Measurements from ENCODE around the gene POU1F1. TPM values are rescaled to one million over a fixed set of nuclear protein-coding genes. Genes with fewer than 3 reads are reported as not detected.
"Not testable (repeated sequence)": the region's sequence is repeated elsewhere in the genome, so short reads cannot be mapped to it uniquely, and the experiment has no call there.

Gene POU1F1, protein sequence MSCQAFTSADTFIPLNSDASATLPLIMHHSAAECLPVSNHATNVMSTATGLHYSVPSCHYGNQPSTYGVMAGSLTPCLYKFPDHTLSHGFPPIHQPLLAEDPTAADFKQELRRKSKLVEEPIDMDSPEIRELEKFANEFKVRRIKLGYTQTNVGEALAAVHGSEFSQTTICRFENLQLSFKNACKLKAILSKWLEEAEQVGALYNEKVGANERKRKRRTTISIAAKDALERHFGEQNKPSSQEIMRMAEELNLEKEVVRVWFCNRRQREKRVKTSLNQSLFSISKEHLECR
- total RNA-seq = not detected in 2 replicates

DNA sequence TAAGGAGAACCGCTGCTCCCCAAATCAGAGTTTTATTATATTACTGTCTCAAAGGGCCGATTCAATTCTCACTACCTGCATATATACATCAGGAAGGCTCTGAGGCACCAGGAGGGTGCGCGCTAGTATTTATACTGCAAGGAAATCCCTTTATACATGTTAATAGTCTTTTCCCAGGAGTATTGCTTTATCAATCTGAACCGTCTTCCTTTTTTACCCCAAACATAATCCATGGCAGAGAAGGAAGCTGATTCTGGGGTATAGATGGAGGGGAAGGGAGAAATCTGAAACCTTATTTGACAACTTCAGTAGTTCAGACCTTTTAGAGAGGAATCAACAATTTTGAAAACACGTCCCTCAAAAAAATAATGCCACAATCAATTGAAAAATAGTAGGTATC is at the start of gene POU1F1:
TSS of gene POU1F1 (minus strand) at position 101 of the 400 bp plus-strand sequence. CDS start 122 bp downstream, outside the sequence.
- no peak for DNase-seq (ENCODE audit: low read depth)

DNA sequence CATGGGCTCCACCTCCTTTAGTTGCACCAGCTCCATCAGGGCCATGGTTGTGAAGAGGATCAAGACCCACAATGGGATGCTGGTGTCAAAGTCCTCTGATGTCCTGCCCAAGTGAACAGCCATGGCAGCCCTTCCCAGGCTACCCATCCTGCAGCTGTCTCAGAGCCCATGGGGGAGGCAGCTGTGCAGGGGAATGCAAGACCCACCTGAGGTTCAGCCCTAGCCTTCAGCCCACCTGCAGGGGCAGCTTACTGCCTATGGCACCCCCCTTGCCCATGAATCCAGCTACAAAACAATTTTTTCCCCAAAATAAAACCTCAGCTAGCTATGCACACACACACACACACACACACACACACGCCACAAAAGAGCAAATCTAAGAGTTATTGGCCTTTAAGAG is 48.2 kb upstream of the POU1F1 start:
- no peak for DNase-seq (ENCODE audit: low read depth)

DNA sequence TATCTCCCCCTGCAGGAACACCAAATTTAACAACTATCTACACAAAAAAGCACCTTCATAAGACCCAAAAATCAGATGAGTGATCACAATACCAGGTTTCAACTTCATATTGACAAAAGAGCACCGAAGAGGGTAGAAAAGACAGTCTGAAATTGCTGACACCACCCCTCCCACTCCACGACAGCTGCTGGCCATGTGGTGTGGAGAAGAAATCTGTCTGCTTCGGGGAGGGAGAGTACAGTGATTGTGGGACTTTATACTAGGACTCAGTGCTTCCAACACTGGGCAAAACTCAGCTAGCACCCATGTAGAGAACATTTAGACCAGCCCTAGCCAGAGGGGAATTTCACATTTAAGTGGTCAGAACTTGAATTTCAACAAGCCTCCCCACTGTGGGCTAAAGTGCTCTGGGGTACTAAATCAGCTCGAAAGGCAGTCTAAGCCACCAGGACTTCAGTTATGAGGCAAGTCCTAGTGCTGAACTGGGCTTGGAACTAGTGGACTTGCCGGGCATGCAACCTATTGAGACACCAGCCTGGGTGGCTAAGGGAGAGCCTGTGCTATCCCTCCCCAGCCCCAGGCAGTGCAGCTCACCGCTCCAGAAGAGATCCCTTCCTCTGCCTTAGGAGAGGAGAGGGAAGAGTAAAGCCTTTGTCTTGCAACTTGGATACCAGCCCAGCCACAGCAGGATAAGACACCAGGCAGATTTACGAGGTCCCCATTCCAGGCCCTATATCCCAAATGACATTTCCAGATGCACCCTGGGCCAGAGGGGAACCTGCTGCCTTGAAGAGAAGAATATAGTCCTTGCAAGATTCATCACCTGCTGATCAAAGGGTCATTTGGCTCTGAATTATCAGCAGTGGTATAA is 44.6 kb upstream of the POU1F1 start:
- no peak for DNase-seq (ENCODE audit: low read depth)

DNA sequence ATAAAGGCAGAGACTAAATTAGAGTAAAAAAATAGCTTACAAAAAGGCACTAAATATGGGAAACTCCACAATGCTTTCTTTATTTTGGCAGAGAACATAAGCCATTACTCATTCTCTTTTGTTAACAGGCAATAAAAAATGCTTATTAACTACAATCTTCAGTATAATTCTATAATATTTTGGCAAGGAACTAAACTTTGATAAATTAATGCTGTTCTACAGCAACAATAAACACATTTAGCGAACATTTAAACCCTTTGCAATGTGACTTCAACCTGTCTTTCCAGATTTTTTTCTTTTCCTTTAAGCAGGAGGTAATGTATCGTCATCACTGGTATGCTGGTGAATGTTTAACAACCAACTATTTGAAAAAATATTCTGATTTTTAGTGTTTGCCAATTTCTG is 42.2 kb upstream of the POU1F1 start:
- peak; percentile 67 for DNase-seq (ENCODE audit: low read depth)

DNA sequence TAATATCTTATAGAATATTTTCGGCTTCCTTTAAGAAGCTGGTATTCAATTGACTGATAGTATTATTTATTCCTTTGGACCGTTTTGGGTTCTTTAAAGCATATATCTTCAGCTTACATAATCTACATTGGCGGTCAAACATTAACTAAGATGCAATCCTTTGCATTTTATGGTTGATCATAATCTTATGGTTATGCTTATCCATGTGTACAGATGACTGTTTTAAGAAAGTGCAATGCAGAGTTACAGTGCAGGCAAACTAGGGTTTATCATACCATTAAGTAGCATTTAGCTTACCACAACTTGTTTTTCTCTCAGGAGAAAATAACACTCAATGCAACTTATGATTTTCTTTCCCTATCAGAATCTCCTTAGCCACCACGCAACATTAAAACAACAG is 41.4 kb upstream of the POU1F1 start:
- no peak for DNase-seq (ENCODE audit: low read depth)

DNA sequence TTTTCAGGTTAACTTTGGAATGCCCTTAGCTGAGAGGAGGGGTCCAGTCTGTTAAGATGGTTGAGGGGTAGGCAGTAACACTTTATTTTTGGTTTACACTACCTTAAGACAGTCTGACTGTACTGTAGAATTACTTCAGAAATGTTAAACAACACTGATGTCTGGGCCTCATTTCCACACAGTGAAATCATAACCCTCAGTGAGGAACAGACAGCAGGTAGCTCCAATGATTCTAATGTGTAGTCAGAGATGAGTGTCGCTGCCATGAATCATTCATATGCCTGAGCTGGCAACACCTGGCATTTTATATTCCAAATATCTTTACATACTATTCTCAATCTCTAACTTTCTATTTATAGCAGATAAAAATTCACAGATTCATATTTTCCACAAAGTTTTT is 37.3 kb upstream of the POU1F1 start:
- DNase-seq (ENCODE audit: low read depth) = no peak

DNA sequence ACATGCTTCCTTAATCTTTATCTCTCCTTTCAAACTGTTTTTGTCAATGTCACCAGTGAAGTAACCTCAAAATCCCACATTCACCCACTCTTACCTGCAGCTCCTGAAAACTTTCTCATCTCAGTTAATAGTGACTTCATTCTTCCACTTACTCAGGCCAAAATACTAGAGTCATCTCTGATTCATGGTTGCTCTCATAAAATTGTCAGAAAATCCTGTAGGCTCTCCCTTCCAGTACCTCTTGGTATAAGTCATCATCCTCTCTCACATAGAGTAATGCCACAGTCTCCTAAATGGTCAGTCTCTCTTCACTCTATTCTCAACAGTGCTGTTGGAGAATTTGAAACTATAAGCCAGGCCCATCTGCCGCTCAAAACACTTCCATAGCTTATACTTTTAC is 34.9 kb upstream of the POU1F1 start:
- no peak for DNase-seq (ENCODE audit: low read depth)

DNA sequence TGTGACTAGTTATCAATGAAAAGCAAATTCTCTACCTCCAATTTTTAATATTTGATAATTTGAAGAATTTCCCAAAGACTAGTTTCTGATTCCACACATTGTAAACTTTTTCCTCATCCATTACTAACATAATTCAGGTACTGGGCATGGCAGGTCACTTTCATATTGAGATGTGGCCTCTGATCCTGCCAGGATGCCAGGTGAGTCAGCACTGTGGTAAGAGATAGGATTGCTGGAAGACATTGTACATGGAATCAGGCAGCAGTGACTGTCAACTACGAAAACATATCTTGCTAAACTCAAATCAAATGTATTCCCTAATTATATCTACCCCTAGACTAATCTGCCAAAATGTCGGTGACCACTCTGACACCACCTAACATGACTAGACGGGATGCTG is 33.2 kb upstream of the POU1F1 start:
- peak; percentile 25 for DNase-seq (ENCODE audit: low read depth)

DNA sequence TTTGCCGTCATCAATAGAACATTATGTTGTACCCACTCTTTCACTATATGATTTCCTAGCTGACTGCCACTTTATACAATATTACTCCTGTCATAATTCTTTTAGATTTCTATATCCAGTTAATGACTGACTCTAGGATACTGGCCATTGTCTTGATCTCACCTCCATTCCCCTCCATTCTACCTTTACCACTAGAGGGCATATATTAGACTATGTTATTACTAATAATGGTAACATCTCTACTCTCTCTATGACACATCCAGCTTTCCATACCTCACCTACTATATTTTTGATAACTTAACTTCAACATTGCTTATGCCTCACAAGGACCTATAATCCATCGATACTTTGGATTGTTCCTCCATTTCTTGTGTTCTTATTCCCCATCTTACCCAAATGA is 31.4 kb upstream of the POU1F1 start:
- no peak for DNase-seq (ENCODE audit: low read depth)

DNA sequence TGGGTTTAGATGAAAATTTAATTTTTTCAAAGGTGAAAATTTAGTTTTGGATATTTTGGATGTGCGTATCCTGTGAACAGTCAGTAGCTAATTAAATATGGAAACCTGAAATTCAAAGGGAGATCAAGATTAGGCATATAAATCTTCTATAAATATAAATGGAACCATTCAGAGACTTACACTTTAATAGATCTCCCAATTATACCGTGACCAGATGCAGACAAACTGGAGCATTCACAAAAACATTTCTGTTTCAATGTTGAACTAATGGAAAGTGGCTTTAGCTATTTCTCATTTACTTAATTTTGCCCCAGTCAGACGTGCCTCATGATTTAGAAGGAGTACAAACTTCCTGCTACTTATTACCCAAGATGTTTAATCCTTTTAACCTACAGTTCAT is 29.1 kb upstream of the POU1F1 start:
- no peak for DNase-seq (ENCODE audit: low read depth)

DNA sequence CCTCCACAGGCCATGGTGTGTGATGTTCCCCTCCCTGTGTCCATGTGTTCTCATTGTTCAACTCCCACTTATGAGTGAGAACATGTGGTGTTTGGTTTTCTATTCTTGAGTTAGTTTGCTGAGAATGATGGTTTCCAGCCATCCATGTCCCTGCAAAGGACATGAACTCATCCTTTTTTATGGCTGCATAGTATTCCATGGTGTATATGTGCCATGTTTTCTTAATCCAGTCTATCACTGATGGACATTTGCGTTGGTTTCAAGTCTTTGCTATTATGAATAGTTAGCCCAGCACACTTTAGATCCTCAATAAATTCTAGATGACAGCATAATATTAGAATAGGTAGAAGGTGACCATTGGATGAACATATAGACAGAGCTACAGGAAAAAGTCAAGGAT is 28.6 kb upstream of the POU1F1 start:
- not testable (repeated sequence) for DNase-seq (ENCODE audit: low read depth)

DNA sequence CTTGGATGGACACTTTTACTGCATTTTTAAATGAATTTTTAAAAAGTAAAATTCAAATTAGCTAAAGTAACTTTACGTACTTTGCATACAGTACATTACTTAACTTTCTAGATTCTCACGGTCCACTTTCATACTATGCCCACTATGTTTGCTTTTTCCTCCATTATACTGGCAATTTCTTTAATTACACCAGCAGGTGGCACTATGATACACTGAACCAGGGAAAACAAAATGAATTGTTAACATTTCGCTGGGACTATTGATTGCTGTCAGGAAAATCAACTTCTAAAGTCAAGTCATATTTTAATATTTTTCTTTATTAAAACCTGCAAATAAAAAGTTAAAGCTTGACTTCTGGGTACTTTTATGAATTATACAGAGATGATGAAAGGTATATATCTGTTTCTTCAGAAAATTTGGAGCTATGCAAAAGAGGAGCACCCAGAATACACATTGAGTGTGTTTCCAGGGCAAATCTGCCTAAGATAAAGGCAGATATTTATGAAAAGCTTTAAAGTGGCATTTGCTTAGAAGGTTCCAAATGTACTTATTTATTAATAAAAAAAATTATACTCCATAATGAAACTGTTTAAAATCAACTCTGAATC is 21.8 kb upstream of the POU1F1 start:
- DNase-seq (ENCODE audit: low read depth) = peak; percentile 51

DNA sequence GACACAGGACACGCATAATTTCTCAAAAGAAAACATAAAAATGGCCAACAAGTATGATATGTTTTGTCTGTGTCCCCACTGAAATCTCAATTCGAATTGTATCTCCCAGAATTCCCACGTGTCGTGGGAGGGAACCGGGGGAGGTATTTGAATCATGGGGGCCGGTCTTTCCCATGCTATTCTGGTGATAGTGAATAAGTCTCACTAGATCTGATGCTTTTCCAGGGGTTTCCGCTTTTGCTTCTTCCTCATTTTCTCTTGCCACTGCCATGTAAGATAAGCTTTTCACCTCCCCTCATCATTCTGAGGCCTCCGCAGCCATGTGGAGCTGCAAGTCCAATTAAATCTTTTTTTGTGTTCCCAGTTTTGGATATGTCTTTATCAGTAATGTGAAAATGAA is 12.1 kb upstream of the POU1F1 start:
- DNase-seq (ENCODE audit: low read depth) = no peak

DNA sequence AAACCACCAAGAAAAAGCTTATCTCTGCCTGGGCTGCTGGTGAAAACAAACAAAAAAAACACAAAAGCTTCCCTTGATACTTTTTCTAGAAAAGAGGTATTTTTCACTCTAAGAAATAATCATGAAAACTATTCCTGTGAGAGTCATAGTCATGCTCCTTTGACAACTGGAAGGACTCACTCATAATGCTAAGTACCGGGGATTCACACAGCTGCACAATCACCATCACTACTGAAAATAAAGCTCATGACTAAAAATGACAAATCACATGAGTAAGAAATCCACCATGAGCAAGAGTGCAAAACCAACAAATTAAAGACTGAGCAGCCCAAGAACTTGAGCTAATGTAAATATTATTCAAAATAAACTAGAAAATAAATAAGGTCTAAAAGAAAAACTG is 10.6 kb upstream of the POU1F1 start:
- DNase-seq (ENCODE audit: low read depth) = peak; percentile 41

DNA sequence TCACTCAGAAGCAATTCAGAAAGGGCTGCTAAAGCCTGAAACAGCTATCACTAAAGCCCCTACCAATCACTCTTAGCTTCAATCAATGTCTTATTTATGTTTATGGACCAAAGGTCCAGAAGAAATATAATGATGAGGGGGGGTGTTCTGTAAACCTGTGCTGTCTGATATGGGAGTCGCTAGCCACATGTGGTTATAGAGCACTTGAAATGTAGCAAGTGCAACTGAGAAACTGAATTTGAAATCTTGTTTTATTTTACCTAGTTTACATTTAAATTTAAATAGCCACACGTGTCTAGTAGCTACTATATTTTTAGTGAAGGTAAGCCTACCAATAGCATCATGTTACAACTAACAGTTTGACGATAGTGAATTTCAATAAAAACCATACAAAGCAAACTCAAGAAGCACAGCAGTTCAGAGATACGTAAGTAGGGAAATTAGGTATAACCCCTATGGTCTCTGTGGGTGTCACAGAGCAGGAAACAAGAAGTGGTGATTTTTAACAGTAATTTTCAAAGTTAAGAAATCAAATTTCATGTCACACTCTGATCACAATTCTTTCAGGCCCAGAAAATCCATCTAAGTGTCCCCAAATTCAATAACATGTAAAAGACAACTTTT is 3.6 kb downstream of the POU1F1 start:
- no peak for DNase-seq (ENCODE audit: low read depth)

DNA sequence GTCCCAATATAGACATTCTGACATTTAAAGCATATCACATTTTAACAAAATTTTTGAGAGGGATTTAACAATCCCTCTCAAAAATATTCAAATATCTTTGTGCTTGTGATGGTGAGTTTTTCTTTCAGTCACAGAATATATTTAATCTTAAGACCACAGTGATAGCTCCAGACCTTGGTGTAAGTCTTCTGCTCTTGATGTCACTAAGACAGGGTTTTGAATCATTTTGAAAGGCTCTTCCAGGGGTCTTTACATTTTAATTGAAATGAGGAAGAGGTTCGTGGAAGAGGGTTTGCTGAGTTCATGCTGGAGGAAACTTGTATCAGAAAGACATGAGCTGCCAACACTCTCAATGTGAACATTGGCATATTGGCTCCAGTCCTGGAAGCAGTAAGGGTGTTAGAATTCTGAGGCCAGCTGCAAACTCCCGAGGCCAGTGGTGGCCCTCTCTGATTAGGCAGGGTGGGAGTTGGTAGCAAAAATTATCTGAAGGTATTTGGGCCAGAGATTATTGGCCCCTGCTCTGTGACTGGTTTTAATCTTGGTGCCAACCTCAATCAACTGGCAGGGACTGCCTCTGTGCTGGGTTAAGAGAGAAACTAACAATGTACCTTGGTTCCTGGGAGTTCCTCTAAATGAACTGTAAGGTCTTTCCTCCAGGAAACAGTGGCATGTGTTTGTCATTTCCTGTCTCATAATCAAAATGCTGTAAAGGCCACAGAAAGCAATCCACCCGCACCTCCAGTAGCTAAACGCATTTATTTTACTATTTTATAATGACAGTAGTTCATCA is 5.3 kb downstream of the POU1F1 start:
- DNase-seq (ENCODE audit: low read depth) = no peak

DNA sequence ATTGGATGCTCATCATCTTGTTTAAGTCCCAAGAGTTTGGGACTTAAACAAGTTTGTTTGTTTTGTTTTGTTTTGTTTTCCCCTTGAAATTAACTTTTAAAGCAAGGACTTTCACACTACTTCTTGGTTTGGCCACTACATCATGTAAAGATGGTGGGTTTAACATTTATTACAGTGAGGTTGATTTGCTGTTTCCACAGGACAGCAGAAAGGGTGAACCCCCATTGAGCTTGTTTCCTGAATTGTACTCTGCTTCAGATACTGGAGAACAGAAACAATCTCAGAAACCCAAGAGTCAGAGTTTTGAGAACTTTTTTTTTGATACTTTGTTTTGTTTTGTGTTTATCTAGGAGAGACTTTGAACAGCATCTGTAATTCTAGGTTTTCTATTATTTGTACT is 6.7 kb downstream of the POU1F1 start:
- DNase-seq (ENCODE audit: low read depth) = no peak

DNA sequence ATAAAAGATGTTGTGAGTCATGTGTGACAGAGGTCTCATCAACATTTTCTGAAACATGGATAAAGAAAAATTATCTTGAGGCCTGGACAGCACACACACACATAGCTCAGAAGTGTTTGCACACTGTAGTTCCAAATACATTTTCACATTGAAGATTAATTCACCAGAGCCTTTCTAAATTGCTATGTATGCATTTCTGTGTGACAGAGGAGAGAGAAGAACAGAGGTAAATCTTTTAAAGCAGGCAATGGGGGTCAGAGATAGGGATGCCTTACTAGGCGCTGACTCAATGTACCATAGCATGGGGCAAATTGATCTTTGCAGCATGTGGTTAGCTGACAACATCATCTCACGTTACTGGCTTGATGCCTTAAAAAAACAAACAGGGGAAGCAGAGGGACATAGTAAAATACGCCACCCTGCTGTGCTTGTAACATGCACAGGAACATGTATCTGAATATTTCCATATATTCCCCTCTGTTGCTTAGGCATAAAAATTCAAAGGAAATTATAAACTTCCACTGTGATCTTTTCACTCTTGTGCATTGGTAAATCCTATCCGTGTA is 7.7 kb downstream of the POU1F1 start:
- DNase-seq (ENCODE audit: low read depth) = no peak

DNA sequence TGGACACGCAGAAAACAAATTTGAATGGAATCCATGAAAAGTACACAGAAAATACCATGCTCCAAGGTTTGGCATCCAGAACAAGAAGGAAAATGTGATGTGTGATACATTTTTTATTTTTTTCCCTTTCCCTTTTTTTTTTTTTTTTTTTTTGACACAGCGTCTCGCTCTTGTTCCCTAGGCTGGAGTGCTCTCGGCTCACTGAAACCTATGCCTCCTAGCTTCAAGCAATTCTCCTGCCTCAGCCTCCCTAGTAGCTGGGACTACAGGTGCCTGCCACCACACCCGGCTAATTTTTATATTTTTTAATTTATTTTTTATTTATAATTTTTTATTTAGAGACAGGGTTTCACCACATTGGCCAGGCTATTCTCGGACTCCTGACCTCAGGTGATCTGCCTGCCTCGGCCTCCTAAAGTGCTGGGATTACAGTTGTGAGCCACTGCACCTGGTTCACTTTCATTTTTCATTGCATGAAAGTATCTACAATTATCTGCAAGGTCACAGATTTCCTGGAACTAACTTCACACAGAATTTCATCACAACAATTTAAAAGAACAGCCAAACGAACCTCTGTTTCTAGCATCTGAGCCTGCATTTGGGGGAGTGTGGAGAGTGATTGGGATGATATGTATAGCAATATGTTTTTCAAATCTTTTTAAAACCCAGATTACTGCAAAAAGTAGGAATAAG is 8.3 kb downstream of the POU1F1 start:
- no peak for DNase-seq (ENCODE audit: low read depth)

DNA sequence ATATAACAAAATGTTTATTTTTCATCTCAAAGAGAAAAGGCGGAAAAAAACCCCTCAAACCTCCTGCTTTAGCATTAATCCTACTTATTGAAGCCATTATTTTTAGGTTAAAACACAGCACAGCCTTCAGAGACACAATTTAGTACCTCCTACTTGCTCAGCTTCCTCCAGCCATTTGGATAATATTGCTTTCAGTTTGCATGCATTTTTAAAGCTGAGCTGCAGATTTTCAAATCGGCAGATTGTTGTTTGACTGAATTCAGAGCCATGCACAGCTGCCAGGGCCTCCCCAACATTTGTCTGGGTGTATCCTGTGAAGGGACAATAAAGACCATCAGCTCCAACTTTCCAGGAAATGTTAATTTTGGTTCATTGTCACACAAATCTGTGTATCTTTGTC is 14.5 kb downstream of the POU1F1 start:
- no peak for DNase-seq (ENCODE audit: low read depth)

DNA sequence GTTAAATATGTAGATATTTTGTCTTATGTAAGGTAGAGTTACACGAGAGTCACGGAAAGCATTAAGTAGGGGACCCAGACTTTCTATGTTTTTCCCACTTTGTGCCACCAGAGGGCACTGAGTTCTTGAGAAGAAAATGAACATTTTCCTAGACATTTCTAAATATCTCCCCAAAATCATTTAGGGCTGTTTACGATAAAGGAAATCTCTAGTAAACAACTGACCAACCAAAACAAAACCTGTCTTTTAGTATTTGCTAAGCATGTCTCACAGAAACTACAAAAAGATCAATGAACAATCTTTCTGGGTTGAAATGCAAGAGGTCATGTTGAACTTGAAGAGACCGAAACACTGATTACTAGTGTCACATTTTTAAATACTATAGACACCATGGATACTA is 16.1 kb downstream of the POU1F1 start:
- DNase-seq (ENCODE audit: low read depth) = peak; percentile 49
